ENCODE results near the gene ZNF608.

GRCh38 chr5:124761010-124761409 lies 14.6 kb upstream of the ZNF608 start:
- TF ChIP-seq KLF16 (IDR thresholded peaks at IDR 0.05) (no peak), ZBTB17 (CRISPR knock-in tag; IDR thresholded peaks at IDR 0.05) (no peak)
